Caco-2 (cell line): ENCODE measurements around the gene RPS6KA2. TPM values are rescaled to one million over a fixed set of nuclear protein-coding genes. Genes with fewer than 3 reads are reported as not detected.

Source experiments
- BruUV-seq: library from RNA; stranded (reverse); fragments of 400-500 nt; replicated peaks from 2 replicates; lab custom pipeline; 2021; lab: Mats Ljungman, UMichigan
- CTCF ChIA-PET: fragments of 300-600 bp; sonication (Branson Sonifier 250); formaldehyde crosslinking; loops from one replicate; lab custom pipeline; 2022; ENCODE audit warnings: antibody characterized with exemption; lab: Charles Lee
- POLR2A ChIA-PET: fragments of 300-600 bp; sonication (Branson Sonifier 250); formaldehyde crosslinking; loops from one replicate; lab custom pipeline; 2022; ENCODE audit warnings: antibody characterized with exemption; lab: Charles Lee
- DNase-seq, 2 experiments: peaks; one replicate each; pipeline versions ENCODE4 v3.0.0 to v3.0.0-alpha.2; 2020 to 2022
- H3K27me3 ChIP-seq: replicated peaks from 2 replicates; pipeline ENCODE4 v1.6.0; 2011; ENCODE audit warnings: low read length; ENCODE audit not compliant: control insufficient read depth, insufficient read depth
- H3K36me3 ChIP-seq: 2 replicates; pipeline ENCODE4 v1.5.1; 2011; ENCODE audit warnings: low read length; ENCODE audit not compliant: control insufficient read depth, insufficient read depth
- H3K4me1 ChIP-seq: fragments of 250-450 bp; sonication (Bioruptor Pico); 2 replicates; pipeline ENCODE4 v1.5.1; 2020; ENCODE audit warnings: mild to moderate bottlenecking
- H3K4me3 ChIP-seq: 2 replicates; pipeline ENCODE4 v1.5.1; 2011; ENCODE audit warnings: low read depth, mild to moderate bottlenecking, control low read depth, low read length
- H3K9me3 ChIP-seq: fragments of 250-450 bp; sonication (Bioruptor Pico); 2 replicates; pipeline ENCODE4 v1.5.1; 2020; ENCODE audit warnings: mild to moderate bottlenecking, moderate library complexity
- H3K27ac Mint-ChIP-seq: one replicate; pipeline ENCODE4 v1.8.0; 2022; ENCODE audit warnings: mixed read lengths; ENCODE audit not compliant: unreplicated experiment
- H3K27me3 Mint-ChIP-seq: one replicate; pipeline ENCODE4 v1.8.0; 2022; ENCODE audit warnings: mixed read lengths; ENCODE audit not compliant: insufficient read depth, unreplicated experiment
- H3K36me3 Mint-ChIP-seq: one replicate; pipeline ENCODE4 v1.8.0; 2022; ENCODE audit warnings: mild to moderate bottlenecking, mixed read lengths; ENCODE audit not compliant: insufficient read depth, unreplicated experiment
- H3K4me1 Mint-ChIP-seq: one replicate; pipeline ENCODE4 v1.8.0; 2022; ENCODE audit warnings: low read depth, mixed read lengths; ENCODE audit not compliant: unreplicated experiment
- H3K4me3 Mint-ChIP-seq: one replicate; pipeline ENCODE4 v1.8.0; 2022; ENCODE audit warnings: mild to moderate bottlenecking, moderate library complexity, mixed read lengths; ENCODE audit not compliant: unreplicated experiment
- H3K9me3 Mint-ChIP-seq: one replicate; pipeline ENCODE4 v1.8.0; 2022; ENCODE audit warnings: mixed read lengths; ENCODE audit not compliant: unreplicated experiment
- CTCF ChIP-seq, 2 experiments: fragments of 200-600 bp in 1 of 2; IDR thresholded peaks; 1 replicate in 1 of 2; 2 replicates in 1 of 2; pipeline versions ENCODE4 v1.5.1 to v1.8.0; 2011 to 2022; ENCODE audit warnings: antibody characterized with exemption in 1 of 2, control low read depth in 1 of 2, inconsistent platforms in 1 of 2, low read depth in 1 of 2, low read length in 1 of 2, mild to moderate bottlenecking in 1 of 2, moderate library complexity in 1 of 2; ENCODE audit not compliant: insufficient read depth in 1 of 2, severe bottlenecking in 1 of 2, unreplicated experiment in 1 of 2
- intact Hi-C: fragments of 100-400 bp; cut with micrococcal nuclease; formaldehyde crosslinking; loops from one replicate; pipeline ENCODE4 v1.10.0; 2022; ENCODE audit not compliant: unreplicated experiment
- total RNA-seq: library from RNA; stranded (reverse); gene quantifications from 2 replicates; pipeline ENCODE4 v1.2.3, GENCODE V29; 2022

RPS6KA2 gene
- total RNA-seq, 1 experiment from 2014 or later = 5.6 TPM

GRCh38 chr6:166465003-166465399 is 162.1 kb downstream of the RPS6KA2 start:
- Mint-ChIP-seq H3K27me3 (peaks cover 10% of the 10 kb centered on the region), H3K36me3 (no peaks in the 10 kb centered on the region), H3K9me3 (no peaks in the 10 kb centered on the region), H3K27ac (no peak overlapping the region), H3K4me1 (peaks cover 9% of the 10 kb centered on the region), H3K4me3 (no peak overlapping the region)
- Histone ChIP-seq H3K27me3 (no peaks in the 10 kb centered on the region), H3K4me3 (no peak overlapping the region), H3K9me3 (no peaks in the 10 kb centered on the region), H3K4me1 (peaks cover 6% of the 10 kb centered on the region; the same call in 1 of the 2 replicates), H3K36me3 (no peaks in the 10 kb centered on the region)
- BruUV-seq = no TSS peak
- intact Hi-C loops = no loop called here
- CTCF ChIA-PET = no interaction called here
- no peak for DNase-seq
- POLR2A ChIA-PET = no interaction called here
- no peak for TF ChIP-seq CTCF (IDR thresholded peaks at IDR 0.05; ENCODE audit: insufficient read depth in 1 of 2, low read depth in 1 of 2, low read length in 1 of 2, severe bottlenecking in 1 of 2, unreplicated experiment in 1 of 2)

GRCh38 chr6:166464068-166465002 is 162.7 kb downstream of the RPS6KA2 start:
- H3K4me3 Mint-ChIP-seq = no peak overlapping the region
- H3K27ac Mint-ChIP-seq = no peak overlapping the region
- no TSS peak for BruUV-seq
- Histone ChIP-seq H3K4me3 (no peak overlapping the region), H3K36me3 (no peaks in the 10 kb centered on the region), H3K4me1 (peaks cover 6% of the 10 kb centered on the region; the same call in 1 of the 2 replicates), H3K9me3 (no peaks in the 10 kb centered on the region), H3K27me3 (no peaks in the 10 kb centered on the region)
- POLR2A ChIA-PET = no interaction called here
- intact Hi-C loops = no loop called here
- no peaks in the 10 kb centered on the region for H3K36me3 Mint-ChIP-seq
- peaks cover 9% of the 10 kb centered on the region for H3K4me1 Mint-ChIP-seq
- no peak for DNase-seq
- CTCF ChIA-PET = no interaction called here
- H3K9me3 Mint-ChIP-seq = no peaks in the 10 kb centered on the region
- peaks cover 10% of the 10 kb centered on the region for H3K27me3 Mint-ChIP-seq
- no peak for TF ChIP-seq CTCF (IDR thresholded peaks at IDR 0.05; ENCODE audit: insufficient read depth in 1 of 2, low read depth in 1 of 2, low read length in 1 of 2, severe bottlenecking in 1 of 2, unreplicated experiment in 1 of 2)

- no peak overlapping the region for H3K4me3 ChIP-seq
- DNase-seq = no peak
- no TSS peak for BruUV-seq
- peaks cover 10% of the 10 kb centered on the region for H3K27me3 Mint-ChIP-seq
- no peak for TF ChIP-seq CTCF (IDR thresholded peaks at IDR 0.05; ENCODE audit: insufficient read depth in 1 of 2, low read depth in 1 of 2, low read length in 1 of 2, severe bottlenecking in 1 of 2, unreplicated experiment in 1 of 2)
- H3K4me1 ChIP-seq = peaks cover 6% of the 10 kb centered on the region; the same call in 1 of the 2 replicates
- intact Hi-C loops = no loop called here
- no peaks in the 10 kb centered on the region for H3K9me3 Mint-ChIP-seq
- no peaks in the 10 kb centered on the region for H3K36me3 ChIP-seq
- H3K9me3 ChIP-seq = no peaks in the 10 kb centered on the region
- H3K27ac Mint-ChIP-seq = no peak overlapping the region
- no peaks in the 10 kb centered on the region for H3K27me3 ChIP-seq
- H3K4me1 Mint-ChIP-seq = peaks cover 9% of the 10 kb centered on the region
- ChIA-PET POLR2A (no interaction called here), CTCF (no interaction called here)
- no peak overlapping the region for H3K4me3 Mint-ChIP-seq
- no peaks in the 10 kb centered on the region for H3K36me3 Mint-ChIP-seq
Observed at GRCh38 chr6:166463359-166464067, 163.5 kb downstream of the RPS6KA2 start.
